ENCODE results near the gene GORASP2.
A peak's percentile ranks its signal among the peaks of the same experiment; 100 is the strongest.

Gene GORASP2

GRCh38 chr2:170966648-170967396 lies 37.8 kb downstream of the GORASP2 start:
- no peak for DNase-seq (ENCODE audit: low read depth)

- DNase-seq (ENCODE audit: low read depth) = no peak
These were observed 38.5 kb downstream of the GORASP2 start for GRCh38 chr2:170967553-170967952.

GRCh38 chr2:170968205-170969003 lies 39.4 kb downstream of the GORASP2 start:
- no peak for DNase-seq (ENCODE audit: low read depth)

GRCh38 chr2:170969030-170969429 lies 40.0 kb downstream of the GORASP2 start:
- DNase-seq (ENCODE audit: low read depth) = no peak

GRCh38 chr2:170969872-170970496 lies 40.9 kb downstream of the GORASP2 start:
- DNase-seq (ENCODE audit: low read depth) = no peak

- no peak for DNase-seq (ENCODE audit: low read depth)
These were observed 42.0 kb downstream of the GORASP2 start for GRCh38 chr2:170971071-170971470.

GRCh38 chr2:170972296-170973224 lies 43.5 kb downstream of the GORASP2 start:
- no peak for DNase-seq (ENCODE audit: low read depth)

- DNase-seq (ENCODE audit: low read depth) = no peak
These were observed 44.1 kb downstream of the GORASP2 start for GRCh38 chr2:170973225-170973491.

- peak; percentile 50 for DNase-seq (ENCODE audit: low read depth)
These were observed 44.6 kb downstream of the GORASP2 start for GRCh38 chr2:170973492-170974303.

GRCh38 chr2:170974304-170974993 lies 45.4 kb downstream of the GORASP2 start:
- no peak for DNase-seq (ENCODE audit: low read depth)

GRCh38 chr2:170975127-170975942 lies 46.3 kb downstream of the GORASP2 start:
- DNase-seq (ENCODE audit: low read depth) = no peak

GRCh38 chr2:170975943-170976270 lies 46.9 kb downstream of the GORASP2 start:
- DNase-seq (ENCODE audit: low read depth) = no peak

- DNase-seq (ENCODE audit: low read depth) = no peak
These were observed 55.0 kb downstream of the GORASP2 start for GRCh38 chr2:170984079-170984478.

GRCh38 chr2:170985407-170985806 lies 56.4 kb downstream of the GORASP2 start:
- DNase-seq (ENCODE audit: low read depth) = no peak

GRCh38 chr2:170986566-170987258 lies 57.7 kb downstream of the GORASP2 start:
- no peak for DNase-seq (ENCODE audit: low read depth)

GRCh38 chr2:170991398-170992182 lies 62.5 kb downstream of the GORASP2 start:
- DNase-seq (ENCODE audit: low read depth) = no peak

GRCh38 chr2:170996316-170996715 lies 67.3 kb downstream of the GORASP2 start:
- DNase-seq (ENCODE audit: low read depth) = no peak

- DNase-seq (ENCODE audit: low read depth) = no peak
These were observed 69.0 kb downstream of the GORASP2 start for GRCh38 chr2:170997893-170998597.

All from fibroblast of the conjunctiva (primary cell).